NCI-H2107 treated with DMSO at 0.1 percent for 48 hours (cell line): ENCODE data around the gene SCLY.
"Not testable (repeated sequence)": the region's sequence is repeated elsewhere in the genome, so short reads cannot be mapped to it uniquely, and the experiment has no call there.

Source experiments
- DNase-seq: peaks from one replicate; lab custom pipeline; 2025; ENCODE audit not compliant: unreplicated experiment; lab: John Stamatoyannopoulos, UW

Gene SCLY

DNA sequence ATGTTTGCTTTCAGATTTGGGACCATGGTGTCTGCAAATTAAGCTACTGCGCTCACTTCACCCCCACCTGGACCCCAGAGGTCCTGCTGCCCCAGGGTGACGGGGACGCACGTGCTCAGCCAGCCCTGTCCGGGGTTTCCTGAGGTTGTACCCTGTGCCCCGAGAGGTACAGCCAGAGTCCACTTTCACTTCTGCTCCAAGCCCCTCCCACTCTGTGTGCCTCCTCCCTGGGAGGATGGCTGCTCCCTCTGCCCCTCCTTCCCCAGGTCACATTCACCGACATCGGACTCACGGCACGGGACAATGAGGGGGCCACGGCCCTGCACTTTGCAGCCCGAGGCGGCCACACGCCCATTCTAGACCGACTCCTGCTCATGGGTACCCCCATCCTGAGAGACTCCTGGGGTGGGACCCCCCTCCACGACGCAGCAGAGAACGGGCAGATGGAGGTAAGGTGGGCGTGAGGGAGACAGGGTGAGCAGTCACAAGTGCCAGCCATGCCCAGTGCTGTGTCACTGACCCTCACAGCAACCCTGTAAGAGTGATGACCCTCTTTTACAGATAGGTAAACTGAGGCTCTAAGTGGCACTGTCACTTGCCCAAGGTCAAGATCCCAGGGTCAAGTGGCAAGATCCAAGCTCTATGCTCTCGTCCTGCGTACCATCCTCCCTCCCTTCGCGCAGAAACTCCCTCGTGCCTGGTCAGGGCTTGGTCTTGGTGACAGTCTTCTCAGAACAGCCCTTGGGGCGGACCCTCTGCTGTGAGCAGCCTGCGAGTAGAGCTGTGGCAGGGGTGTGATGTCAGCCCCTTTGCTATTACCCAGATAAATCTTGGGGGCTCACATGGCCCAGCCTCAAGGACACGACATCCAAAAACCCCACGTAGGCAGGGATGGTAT, 47.0 kb downstream of the SCLY start:
- no peak for DNase-seq

DNA sequence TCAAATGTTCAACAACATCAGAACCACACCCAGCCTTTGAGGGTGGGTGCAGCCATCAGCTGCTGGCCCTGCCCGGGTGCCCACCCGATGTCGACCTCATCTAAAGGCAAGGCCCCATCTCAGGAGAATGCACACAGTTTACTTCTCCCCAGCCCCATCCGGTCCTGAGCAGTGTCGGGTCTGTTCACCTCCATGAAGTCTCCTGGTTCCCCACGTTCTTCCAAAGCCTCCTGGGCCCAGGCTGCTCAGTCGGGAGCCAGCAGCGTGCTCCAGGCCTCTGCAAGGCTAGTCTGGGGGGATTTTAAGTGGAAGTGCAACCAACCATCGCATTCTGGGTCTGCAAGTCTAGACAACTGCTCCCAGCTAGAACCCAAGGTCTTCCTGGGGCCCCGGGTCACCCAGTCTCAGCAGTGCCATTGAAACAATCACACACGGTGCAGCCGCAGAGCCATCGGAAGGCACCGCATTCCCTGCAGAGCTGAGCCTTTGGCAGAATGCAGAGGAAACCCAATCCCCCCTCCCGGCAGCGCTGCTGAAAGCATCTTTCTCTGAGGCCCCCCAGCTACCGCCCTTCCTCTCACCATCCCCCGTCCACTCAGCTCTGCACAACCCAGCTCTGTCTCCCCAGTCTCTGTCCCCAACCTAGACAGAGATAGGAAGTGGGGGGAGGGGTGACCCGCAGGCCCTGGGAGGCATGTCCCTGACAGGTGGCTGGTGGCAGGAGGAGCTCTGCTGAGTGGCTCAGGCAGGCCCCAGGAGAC, 47.8 kb downstream of the SCLY start:
- DNase-seq = peak; percentile 49

GRCh38 chr2:238113611-238114010, 52.8 kb downstream of the SCLY start:
- no peak for DNase-seq

- no peak for DNase-seq
Measured at GRCh38 chr2:238114331-238114841, 53.6 kb downstream of the SCLY start.

GRCh38 chr2:238114851-238115660, 54.3 kb downstream of the SCLY start:
- no peak for DNase-seq

GRCh38 chr2:238115709-238116108, 54.9 kb downstream of the SCLY start:
- DNase-seq = not testable (repeated sequence)

- DNase-seq = no peak
Measured at GRCh38 chr2:238116298-238117198, 55.7 kb downstream of the SCLY start.

GRCh38 chr2:238117199-238118154, 56.7 kb downstream of the SCLY start:
- no peak for DNase-seq

DNA sequence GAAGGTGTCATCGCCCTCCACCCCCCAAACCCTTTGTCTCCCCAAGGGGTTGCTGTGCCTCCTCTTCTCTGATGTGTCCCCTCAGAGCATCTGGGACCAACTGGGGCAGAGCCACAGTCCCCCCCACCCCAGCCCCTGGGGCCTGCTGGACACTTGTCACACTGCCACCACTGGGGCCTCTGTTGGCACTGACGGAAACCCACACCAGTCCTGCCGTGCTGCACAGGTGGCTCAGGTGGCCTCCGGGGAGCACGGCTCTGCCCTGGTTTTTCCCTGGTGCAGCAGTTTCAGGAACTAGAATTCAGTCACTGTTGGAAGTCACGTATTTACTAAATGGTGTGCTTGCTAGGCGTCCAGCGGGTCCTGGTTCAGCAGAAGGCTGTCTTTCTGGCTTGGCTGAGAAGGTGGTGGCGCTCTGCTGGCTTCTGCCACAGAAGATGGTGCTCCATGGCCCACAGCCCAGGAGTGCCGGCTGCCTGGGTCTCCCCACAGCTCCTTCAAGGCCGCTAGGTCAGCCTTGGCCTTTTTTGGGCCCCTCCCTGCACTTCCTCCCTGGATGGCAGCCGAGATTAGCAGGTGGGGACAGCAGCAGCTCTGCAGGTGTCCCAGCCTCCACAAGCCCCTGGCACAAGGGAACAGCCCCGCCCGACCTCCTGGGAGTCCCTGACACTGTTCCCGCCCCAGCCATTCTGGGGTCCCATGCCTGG, 59.1 kb downstream of the SCLY start:
- DNase-seq = no peak

- no peak for DNase-seq
Measured at GRCh38 chr2:238120463-238121298, 59.9 kb downstream of the SCLY start.

DNA sequence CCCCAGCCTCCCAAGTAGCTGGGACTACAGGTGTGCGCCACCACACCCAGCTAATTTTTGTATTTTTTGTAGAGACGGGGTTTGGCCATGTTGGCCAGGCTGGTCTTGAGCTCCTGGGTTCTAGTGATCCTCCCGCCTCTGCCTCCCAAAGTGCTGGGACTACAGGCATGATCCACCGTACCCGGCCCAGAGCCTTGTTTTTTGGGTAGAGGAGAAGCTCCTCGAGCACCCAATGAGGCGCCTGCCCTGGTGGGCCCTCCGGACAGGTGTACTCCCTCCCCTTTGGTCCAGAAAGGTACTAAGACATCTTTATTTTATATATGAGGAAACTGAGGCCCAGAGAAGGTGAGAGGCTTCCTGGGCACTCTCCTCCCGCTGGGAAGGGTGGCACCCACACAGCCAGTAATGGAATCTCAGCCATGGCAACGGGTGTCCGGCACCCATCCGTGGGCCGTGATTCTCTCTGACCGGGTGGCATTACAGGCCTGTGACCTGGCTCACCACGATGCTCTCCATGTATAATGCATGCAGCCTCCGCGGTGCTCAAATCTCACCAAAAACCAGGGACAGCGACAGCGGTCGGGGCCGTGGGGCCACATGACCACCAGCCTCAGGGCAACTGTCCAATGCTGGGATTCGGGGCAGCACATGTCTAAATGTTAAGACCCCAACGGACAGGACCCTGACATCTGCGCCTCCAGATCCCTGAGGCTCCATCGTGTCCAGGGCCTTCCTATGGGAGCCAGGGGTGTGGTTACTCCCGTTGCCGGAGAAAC, 60.9 kb downstream of the SCLY start:
- no peak for DNase-seq

GRCh38 chr2:238122287-238123217, 61.8 kb downstream of the SCLY start:
- DNase-seq = no peak

DNA sequence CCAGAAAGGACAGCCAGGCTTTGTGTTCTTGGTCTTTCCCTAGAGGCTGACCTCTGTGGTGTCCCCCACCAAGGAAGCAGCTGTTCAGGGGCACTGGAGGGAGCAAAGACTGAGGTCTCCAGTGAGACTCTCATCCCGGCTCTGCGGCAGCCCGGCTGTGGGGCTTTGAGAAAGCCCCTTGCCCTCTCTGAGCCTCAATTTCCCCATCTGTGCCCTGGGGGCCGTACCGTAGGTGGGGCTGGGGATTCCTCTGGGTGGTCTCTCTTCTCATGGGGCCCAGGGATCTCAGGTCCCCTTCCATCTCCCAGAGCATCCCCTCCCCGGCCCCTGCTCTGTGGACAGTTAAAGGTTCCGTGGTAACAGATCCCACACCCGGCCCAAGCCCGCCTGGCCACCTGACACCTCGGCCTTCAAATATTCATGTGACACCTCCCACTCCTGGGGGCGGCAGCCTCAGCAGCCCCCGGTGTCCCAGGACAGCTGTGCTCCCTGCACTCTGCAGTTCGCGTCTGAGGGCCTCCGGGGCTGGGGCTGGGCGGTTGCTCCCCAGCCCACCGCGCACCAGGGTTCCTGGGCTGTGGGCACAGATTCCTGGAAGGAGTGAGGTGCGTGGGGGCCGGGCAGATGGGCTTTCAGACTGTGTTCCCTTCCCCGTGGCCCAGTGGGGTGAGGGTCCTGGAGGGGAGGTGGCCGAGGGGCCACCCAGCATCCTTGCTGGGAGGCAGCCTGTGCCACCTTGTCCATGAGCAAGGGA, 62.6 kb downstream of the SCLY start:
- DNase-seq = no peak

DNA sequence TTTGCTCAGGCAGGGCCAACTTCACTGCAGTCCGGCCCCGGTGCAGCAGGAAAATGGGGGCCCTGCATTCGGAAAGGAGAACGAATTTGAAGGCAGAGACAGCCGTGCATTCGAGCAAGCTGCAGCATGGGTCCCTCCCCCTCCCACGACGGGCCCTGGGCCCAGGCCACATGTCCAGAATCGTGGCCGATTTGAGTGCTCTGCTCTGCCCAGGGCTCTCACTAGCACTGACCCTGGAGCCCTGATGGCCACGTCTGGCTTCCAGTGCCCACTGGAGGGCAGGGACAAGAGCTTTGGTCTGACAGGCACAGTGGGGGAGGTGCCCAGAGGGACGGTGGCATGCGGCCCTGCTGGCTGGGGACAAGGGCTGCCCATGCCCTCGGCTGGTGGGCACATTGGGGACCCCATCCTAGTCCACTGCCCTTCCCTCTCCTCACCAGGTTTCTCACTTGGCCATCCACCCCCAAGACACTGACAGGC, 63.2 kb downstream of the SCLY start:
- DNase-seq = no peak
